Stomach (tissue), 4 donors: ENCODE data around the gene ROS1.

ENCODE experiments used
- EP300 ChIP-seq: sonication (generic); formaldehyde crosslinking; IDR thresholded peaks from one replicate; pipeline ENCODE4 v1.6.1; 2017; ENCODE audit warnings: antibody characterized with exemption
- POLR2A ChIP-seq, 4 donors: fragments of 450-650 bp; IDR thresholded peaks; one replicate each; pipeline ENCODE4 v1.6.1; 2016; ENCODE audit warnings: antibody characterized with exemption in 4 of 4, control low read depth in 2 of 4, mild to moderate bottlenecking in 1 of 4, moderate library complexity in 1 of 4
- TF ChIP-seq, protein P1 (sequence below), 7 experiments: fragments of 450-650 bp in 4 of 7; fragments of 200-600 bp in 3 of 7; sonication (generic) in 3 of 7; IDR thresholded peaks; one replicate each; pipeline ENCODE4 v1.5.1; 2016 to 2019; ENCODE audit warnings: antibody characterized with exemption in 7 of 7, control low read depth in 2 of 7, mild to moderate bottlenecking in 1 of 7

DNA sequence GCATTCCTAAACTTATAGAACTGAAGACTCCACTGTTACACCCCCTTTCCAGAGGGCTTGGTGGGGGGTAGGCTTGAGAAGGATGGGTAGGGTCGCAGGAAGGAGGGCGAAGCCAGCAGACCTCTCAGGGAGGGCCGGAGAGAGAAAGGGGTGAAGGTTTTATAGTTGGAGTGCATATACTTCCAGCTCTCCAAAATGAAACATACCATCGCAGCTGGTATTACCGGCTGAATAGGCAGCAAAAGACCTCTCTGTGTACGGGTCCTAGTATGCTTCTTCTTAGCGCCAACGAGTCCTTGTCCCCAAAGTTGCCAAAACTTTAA lies 161.4 kb downstream of the ROS1 start:
- TF ChIP-seq POLR2A (IDR thresholded peaks at IDR 0.05) (no peak), EP300 (no peak)
- TF ChIP-seq, protein P1, sequence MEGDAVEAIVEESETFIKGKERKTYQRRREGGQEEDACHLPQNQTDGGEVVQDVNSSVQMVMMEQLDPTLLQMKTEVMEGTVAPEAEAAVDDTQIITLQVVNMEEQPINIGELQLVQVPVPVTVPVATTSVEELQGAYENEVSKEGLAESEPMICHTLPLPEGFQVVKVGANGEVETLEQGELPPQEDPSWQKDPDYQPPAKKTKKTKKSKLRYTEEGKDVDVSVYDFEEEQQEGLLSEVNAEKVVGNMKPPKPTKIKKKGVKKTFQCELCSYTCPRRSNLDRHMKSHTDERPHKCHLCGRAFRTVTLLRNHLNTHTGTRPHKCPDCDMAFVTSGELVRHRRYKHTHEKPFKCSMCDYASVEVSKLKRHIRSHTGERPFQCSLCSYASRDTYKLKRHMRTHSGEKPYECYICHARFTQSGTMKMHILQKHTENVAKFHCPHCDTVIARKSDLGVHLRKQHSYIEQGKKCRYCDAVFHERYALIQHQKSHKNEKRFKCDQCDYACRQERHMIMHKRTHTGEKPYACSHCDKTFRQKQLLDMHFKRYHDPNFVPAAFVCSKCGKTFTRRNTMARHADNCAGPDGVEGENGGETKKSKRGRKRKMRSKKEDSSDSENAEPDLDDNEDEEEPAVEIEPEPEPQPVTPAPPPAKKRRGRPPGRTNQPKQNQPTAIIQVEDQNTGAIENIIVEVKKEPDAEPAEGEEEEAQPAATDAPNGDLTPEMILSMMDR (IDR thresholded peaks at IDR 0.05) = no peak
